GM19043 (cell line): ENCODE measurements around the gene LRMDA.
"Not testable (repeated sequence)": the region's sequence is repeated elsewhere in the genome, so short reads cannot be mapped to it uniquely, and the experiment has no call there.

ENCODE experiments used
- ATAC-seq: cut with Tn5 transposase; IDR thresholded peaks from one replicate; pipeline ENCODE4 v1.9.1; 2021; ENCODE audit warnings: low read depth; ENCODE audit not compliant: unreplicated experiment

The LRMDA gene

DNA sequence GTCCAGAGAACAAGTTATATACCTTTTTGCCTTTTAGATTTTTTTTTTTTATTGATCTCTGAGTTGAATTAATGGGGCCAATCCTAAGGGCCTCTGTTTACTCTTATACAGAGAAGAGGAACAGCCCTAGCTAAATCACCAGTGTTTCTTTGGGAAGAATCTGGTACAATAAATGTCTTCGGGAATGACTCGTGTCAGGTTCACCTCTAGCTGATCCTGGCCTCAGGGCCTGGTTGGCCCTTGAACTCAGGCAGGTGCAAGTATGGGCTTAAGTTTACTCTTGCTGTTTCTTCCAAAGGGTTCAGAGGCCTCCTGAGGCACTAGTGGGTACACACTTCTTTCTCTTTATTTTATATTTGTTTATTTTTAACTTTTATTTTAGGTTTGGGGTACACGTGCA lies 71.0 kb downstream of the LRMDA start:
- no peak for ATAC-seq

DNA sequence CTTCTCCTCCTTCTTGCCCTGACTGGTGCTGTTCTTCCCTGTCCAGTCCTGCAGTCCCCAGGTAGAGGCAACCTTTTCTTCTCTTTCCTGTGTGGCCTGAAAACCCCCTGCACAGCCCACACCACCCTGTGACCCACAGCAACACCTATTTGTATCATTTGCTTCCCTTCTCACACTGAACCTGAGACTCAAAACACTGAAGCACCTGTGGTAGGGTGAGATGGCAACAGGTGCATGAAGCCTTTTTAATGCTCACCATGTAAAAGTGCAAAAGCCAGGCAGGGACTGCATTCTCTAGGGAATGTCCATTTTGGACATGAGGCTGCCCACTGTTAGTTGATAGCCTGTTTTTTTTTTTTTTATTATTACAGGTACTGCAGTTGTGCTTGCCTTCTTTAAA lies 71.4 kb downstream of the LRMDA start:
- ATAC-seq: no peak

GRCh38 chr10:75505293-75505692 lies 73.9 kb downstream of the LRMDA start:
- no peak for ATAC-seq

GRCh38 chr10:75505840-75506506 lies 74.5 kb downstream of the LRMDA start:
- peak; percentile 68 for ATAC-seq

GRCh38 chr10:75506930-75507329 lies 75.5 kb downstream of the LRMDA start:
- ATAC-seq: no peak

DNA sequence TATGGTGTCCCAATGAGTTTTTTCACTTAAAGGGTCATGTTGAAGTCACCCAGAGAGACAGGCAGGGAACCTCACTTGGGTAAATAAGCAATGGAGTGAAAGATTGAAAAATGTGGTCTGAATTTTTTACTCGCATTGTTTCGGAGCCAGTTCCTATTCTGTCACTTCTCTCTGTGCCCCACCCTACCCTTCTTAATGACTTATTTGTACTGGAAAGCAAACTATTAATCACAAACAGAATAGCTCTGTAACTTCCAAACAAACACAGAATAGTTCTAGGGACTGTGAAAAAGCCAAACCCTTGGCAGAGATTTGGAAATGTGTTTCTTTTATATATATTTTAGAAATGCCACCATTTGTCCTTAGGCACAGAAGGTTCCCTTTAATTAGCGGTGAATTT lies 76.0 kb downstream of the LRMDA start:
- no peak for ATAC-seq

DNA sequence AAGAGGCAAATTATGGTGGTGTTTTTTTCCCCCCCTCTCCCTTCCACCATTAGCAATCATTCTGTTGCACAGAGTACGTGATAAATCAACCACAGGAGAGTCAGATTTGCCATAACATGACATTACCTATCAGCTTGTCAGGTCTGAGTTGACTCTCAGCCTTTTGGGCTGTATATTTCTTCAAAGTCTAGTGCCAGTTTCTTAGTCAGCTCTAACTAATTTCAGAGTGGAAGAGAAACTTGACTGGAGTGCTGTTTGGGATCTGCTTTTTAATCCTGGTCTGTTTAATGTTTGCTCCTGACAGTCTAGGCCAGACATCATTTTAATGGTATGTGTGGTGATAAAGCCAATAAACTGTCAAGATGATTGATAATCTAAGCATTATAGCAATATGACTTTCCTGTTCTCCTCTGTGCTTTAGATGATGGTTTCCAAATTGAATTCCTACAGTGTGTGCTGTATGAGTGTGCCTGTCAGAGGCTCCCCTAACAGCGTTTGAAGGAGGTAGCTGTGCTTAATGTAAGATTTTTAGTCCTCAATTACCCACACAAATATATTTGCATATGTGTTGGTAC lies 76.9 kb downstream of the LRMDA start:
- no peak for ATAC-seq

DNA sequence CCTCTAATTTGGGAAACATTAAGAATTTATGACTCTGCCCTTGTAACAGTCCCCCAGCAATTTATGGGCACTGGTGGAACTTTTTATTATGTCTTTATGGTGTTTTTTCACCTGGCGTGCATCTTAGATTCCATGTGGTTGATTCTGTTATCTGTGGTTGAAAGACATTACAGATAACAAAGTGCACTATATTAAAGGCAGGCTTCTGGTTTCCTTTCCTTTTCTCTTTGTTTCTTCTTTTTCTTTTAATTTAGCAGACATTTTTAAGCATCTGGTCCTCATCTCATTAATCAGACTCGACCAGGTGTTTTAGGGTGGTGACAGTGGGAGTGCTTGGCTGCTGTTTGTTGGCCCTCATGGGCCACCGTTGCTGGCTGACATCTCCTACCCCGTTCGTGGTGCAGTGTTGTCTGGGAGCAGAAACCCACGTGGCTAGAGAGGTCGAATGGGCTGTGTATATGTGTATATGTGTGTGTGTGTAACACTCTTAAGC lies 77.4 kb downstream of the LRMDA start:
- no peak for ATAC-seq

DNA sequence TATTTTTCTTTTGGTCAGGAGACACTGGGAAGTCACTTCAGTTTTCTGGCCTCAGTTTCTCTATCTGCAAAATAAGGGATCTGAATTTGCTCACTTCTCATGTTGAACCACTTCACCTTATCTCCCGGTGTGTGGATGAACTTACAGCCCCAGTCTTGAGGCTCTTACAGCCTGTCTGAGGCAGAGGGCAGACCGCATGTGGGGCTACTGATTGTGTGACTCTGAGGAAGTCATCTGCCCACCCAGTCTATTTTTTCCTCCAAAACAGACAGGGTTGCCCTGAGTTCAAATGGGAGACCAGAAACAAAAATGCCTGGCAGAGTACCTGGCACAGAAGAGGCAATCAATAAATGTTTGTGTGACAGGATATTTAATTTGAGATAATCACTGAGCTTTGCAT lies 78.3 kb downstream of the LRMDA start:
- ATAC-seq: no peak

GRCh38 chr10:75511011-75511410 lies 79.6 kb downstream of the LRMDA start:
- ATAC-seq: no peak

- ATAC-seq: no peak
Observed at GRCh38 chr10:75512203-75512933, 80.9 kb downstream of the LRMDA start.

DNA sequence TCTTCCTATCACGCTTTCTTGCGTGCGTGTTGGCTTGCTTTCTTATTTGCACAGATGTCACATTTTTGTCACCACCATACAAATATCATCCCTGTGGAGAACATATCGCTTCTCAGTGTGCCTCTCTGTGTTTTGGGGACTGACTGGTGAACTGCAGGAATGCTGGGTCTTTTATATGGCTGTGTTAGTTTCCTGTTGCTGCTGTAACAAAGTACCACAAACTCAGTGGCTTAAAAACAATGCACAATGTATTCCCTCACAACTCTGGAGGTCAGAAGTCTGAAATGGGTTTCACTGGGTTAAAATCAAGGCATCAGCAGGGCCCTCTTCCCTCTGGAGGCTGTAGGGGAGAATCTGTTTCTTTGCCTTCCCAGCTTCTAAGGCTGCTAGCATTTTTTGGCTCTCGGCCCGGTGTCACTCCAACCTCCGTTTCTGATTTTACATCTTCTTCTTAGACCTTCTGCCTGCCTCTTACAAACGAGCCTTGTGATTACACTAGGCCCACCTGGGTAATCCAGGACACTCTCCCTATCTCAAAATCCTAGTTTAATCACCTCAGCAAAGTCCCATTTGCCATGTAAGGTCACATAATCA lies 82.0 kb downstream of the LRMDA start:
- ATAC-seq: no peak

DNA sequence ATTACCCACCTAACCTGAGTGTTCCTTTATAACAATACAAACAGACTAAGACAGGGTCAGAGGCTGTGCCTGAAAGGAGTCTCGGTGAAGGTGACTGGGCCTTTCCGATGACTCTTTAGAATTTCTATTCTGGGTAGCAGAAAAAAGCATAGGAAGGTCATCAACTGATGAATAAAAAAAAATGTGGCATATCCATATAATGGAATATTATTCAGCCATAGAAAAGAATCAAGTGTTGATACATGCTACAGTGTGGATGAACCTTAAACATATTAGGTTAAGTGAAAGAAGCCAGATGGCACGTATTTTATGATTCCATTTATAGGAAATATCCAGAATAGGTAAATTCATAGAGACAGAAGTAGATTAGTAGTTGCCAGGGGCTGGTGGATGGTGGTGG lies 83.4 kb downstream of the LRMDA start:
- ATAC-seq: no peak

- not testable (repeated sequence) for ATAC-seq
Observed at GRCh38 chr10:75516154-75516553, 84.7 kb downstream of the LRMDA start.

- not testable (repeated sequence) for ATAC-seq
Observed at GRCh38 chr10:75519213-75519612, 87.8 kb downstream of the LRMDA start.

DNA sequence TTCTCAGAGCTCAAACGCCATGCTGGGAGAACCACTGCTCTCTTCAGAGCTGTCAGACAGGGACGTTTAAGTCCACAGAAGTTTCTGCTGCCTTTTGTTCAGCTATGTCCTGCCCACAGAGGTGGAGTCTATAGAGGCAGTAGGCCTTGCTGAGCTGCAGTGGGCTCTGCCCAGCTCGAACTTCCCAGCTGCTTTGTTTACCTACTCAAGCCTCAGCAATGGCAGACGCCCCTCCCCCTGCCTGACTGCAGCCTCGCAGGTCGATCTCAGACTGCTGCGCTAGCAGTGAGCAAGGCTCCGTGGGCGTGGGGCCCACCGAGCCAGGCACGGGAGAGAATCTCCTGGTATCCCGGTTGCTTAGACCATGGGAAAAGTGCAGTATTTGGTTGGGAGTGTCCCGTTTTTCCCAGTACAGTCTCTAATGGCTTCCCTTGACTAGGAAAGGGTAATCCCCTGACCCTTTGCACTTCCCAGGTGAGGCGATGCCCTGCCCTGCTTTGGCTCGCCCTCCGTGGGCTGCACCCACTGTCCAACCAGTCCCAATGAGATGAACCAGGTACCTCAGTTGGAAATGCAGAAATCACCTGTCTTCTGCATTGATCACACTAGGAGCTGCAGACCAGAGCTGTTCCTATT lies 89.9 kb downstream of the LRMDA start:
- not testable (repeated sequence) for ATAC-seq

DNA sequence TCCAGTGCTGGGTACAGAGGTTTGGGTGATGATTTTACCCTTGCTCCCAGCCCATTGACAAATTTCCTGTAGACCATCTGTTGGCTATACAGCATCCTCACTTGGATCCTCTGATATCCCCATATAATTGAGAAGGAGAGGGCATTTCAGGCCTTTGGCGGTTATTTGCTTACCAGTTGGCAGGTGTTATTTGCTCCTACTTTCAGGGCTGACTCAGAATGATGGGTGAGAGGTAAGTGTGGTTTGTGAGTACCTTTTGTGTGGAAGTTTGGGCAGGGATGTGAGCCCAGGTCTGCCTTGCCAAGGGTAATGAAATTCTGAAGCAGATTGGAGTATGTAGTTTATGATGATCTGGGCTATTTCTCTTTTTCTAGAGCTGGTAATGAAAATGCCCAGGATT lies 93.6 kb downstream of the LRMDA start:
- no peak for ATAC-seq

GRCh38 chr10:75525646-75526045 lies 94.2 kb downstream of the LRMDA start:
- ATAC-seq: no peak

GRCh38 chr10:75527542-75527941 lies 96.1 kb downstream of the LRMDA start:
- no peak for ATAC-seq

- ATAC-seq: no peak
Observed at GRCh38 chr10:75528392-75528791, 97.0 kb downstream of the LRMDA start.

- no peak for ATAC-seq
Observed at GRCh38 chr10:75530299-75530698, 98.9 kb downstream of the LRMDA start.
